HG03103 (cell line): ENCODE data around the gene MLPH.
A peak's percentile ranks its signal among the peaks of the same experiment; 100 is the strongest.

Experiments
- ATAC-seq: cut with Tn5 transposase; IDR thresholded peaks from one replicate; pipeline ENCODE4 v1.9.1; 2021; ENCODE audit warnings: low read depth; ENCODE audit not compliant: unreplicated experiment

The MLPH gene

DNA sequence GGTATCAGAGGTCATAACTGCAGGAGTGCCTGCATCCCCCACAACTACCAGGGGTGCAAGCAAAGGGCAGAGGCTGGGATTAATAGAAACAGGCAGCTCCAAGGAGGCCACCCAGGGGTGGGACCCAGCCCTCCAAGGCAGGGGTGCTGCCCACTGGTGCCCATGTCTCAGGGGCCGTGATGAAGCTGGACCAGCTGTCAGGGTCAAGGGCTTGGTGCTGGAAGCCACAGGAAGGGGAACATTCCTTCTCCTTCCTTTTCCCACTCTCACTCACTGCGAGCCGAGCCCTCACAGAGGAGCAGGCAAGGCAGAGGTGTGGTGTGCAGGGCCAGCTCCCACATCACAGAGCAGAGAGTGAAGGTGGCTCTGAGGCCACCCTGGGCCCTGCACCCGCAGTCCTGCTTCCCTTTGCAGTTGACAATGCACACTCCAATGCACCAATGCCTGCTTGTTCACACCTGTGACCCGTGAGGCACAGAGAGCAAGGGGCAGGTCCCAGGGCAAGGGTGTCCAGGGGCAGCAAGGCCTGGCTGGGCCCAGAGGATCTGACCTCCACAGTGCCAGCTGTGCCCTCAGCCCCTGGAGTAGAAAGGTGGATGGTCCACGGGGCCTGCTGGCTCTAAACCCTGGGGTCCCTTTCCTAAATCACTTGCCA is 28.7 kb downstream of the MLPH start:
- ATAC-seq: no peak

GRCh38 chr2:237517163-237517562 is 30.1 kb downstream of the MLPH start:
- no peak for ATAC-seq

DNA sequence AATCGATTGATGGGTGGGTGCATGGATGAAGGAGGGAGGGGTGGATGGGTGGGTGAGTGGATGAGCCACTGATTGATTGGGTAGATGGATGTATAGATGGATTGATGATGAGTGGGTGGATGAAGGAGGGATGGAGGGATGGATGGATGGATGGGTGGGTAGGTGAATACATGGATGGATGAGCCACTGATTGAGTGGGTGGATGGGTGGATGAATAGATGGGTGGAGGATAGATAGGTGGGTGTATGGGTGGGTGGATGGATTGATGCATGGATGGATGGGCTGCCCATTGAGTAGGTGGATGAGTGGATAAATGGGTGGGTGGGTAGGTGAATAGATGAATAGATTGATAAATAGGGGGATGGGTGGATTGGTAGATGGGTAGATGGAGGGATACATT is 30.9 kb downstream of the MLPH start:
- ATAC-seq: no peak

- no peak for ATAC-seq
Observed at GRCh38 chr2:237519506-237520245, 32.6 kb downstream of the MLPH start.

- ATAC-seq: no peak
Observed at GRCh38 chr2:237520290-237520689, 33.2 kb downstream of the MLPH start.

- ATAC-seq: no peak
Observed at GRCh38 chr2:237524631-237525030, 37.6 kb downstream of the MLPH start.

- ATAC-seq: no peak
Observed at GRCh38 chr2:237525559-237526157, 38.6 kb downstream of the MLPH start.

GRCh38 chr2:237527233-237527632 is 40.2 kb downstream of the MLPH start:
- no peak for ATAC-seq

DNA sequence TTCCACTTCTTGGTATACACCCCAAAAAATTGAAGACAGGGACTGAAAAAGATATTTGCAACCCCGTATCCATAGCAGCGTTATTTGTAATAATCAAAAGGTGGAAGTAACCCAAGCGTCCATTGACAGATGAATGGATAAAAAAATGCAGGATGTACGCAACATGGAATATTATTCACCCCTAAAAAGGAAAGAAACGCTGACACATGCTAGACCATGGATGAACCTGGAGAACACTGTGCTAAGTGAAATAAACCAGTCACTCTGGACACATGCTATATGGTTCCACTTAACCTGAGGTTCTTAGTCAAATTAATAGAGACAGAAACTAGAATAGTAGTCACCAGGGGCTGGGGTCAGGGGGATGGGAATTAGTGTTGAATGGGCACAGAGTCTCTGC is 40.7 kb downstream of the MLPH start:
- ATAC-seq: no peak

GRCh38 chr2:237529452-237530402 is 42.7 kb downstream of the MLPH start:
- peak; percentile 92 for ATAC-seq

DNA sequence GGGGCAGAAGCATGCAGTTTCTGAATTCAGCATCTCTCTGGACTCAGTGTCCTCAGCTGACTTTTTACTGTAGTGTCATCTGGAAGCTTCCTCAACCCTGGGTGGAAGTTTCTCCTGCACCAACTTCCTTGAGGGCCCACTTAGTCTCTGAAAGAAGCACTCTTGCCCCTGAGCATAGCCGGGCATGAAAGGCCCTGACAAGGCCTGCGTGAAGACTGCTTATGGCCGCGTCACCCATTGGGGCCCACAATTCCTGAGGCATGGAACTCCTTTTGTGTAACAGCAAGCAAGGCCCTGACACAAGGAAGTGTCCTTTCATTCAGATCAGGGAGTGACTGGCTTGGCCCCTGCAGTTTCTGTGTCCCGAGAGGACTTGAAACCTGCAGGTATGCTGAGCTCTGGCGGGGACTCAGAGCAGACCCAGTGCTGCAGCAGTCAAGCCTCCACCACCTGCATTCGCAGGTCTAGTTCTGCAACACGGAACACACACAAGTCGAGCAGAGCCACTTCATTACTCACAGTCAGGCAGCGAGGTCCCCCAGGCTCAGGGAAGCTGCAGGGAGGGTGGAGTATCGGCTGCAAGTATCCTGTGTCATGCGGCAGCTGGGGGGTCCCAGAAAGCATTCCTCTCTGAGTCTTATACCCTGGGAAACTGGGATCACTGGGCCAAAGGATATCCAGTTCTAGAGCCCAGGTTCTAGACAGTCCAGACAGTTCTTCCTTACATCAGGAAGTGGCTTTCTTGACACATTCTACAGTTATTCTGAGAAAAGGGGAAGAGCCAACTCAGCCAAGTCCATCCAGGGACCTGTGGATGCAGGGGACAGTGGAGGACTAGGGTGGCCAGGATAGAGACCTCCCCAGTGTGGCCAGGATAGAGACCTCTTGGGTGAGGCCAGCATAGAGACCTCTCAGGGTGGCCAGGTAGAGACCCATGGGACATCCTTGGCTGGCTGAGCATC is 43.7 kb downstream of the MLPH start:
- ATAC-seq: no peak

- ATAC-seq: no peak
Observed at GRCh38 chr2:237532160-237532559, 45.1 kb downstream of the MLPH start.

DNA sequence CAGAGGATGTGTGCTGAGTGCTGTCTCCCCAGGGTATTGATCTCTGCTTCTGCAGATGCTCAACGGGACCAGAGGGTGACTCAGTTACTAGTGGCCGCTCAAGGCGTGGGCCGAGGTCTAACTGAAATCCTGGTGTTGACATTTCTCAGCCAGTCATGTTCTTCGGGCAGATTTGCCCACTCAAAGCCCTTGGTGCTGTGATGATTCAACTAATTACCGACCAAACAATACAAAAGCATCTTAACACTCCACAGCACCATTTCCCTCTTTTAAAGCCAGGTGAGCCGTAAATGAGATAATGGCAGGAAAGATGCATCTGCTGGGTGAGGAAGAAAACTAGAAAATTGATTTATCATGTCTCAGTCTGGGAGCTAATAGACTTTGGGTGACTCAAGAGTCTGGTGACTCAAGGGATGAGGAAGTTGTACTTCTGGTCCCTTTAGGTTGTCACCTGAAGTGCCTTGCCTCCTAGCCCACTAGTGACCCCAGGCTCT is 46.7 kb downstream of the MLPH start:
- no peak for ATAC-seq

DNA sequence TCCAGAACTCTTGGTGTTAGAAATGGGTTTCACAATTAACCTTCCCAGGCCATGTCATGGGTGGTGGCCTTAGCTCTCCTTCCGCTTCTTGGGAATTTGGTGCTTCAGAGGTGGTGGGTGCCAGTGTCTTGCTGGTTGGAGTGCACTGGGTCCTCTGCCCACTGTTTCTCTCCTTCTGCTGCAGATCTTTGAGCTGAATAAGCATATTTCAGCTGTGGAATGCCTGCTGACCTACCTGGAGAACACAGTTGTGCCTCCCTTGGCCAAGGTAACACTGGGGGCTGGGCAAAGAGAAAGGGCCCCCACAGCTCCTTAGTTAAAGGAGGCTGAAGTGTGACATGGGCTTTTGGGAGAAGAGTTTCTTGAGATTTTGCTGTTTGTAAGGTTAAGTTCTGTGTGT is 47.3 kb downstream of the MLPH start:
- no peak for ATAC-seq

GRCh38 chr2:237535385-237536082 is 48.5 kb downstream of the MLPH start:
- no peak for ATAC-seq

DNA sequence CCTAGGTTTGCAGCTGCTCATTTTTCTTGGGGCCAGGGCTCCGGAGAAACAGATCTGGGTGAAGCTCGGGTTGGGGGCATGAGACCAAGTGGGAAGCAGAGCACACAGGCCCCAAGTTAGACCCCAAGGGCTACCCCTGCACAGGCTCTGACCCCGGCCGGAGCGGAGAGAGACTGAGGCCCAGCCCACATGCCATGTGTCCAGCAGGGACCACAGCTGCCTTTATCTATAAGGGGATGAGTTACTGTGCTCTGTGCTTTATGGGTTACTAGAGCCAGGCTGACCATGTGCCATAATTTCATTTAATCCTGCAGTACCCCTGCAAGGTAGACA is 49.0 kb downstream of the MLPH start:
- ATAC-seq: no peak

DNA sequence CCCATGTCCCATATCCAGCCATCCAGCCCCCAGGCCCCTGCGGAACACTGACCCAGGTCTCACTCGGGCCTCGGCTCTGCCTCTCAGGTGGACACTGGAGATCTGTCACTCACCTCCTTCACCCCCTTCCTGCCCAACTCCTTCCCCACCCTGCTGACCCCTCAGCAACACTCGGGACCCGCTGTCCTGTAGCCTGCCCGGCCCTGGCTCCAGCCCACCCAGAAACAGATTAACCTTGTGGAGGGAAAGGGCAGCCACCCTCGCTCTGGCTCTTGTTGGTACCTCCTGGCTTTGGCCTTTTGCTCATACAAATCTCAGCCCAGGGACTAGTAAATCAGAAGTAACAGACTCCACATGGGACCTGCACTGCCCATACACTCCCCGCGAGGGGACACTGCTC is 49.6 kb downstream of the MLPH start:
- ATAC-seq: no peak

DNA sequence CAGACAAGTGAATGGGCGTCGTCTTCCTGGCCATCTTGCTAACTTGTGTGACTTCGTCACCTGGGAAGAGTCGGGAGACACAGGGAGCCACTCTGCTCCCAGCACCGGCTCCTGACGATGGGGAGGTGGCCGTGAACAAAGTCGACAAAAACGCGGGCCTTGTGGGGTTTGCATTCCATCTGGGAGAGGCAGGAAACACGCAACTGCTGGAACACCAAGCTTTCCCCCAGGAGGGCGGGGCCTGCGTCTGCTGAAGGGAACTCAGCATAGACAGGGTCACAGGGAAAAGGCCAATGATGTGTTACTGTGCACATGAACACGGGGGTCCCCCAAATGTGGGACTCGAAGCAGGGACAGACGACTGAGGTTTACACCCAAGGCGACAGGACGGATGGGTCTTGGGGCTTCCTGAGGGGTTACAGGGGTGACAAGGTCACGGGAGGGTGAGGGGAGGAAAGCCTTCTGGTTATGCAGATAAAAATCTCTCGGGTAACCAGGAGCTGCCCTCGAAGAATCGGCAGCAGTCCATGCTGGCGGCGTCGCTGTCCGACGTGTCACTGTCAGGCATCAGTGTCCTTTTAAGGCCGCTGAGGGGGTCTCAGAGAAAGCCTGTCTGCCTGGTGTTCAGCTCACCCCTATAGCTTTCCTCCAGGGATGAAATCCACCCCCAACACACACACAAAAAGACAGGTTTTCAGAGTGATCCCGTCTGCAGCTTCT is 51.1 kb downstream of the MLPH start:
- ATAC-seq: no peak
